ENCODE data around the gene SLC20A1. TPM values are rescaled to one million over a fixed set of nuclear protein-coding genes. Genes with fewer than 3 reads are reported as not detected.
"Not testable (repeated sequence)": the region's sequence is repeated elsewhere in the genome, so short reads cannot be mapped to it uniquely, and the experiment has no call there.

SLC20A1 gene
- total and polyA plus RNA-seq, 4 donors, result 33.0 to 47.2 (median 40.8) TPM

- WGBS (ENCODE audit: insufficient coverage), result 100% methylated on average over 4 of the region's 8 CpGs
- DNase-seq (ENCODE audit: low read depth in 4 of 6, low spot score in 6 of 6), result peak in 1 of 6 donors; percentile 45
- H3K4me1 ChIP-seq (ENCODE audit: control insufficient read depth, insufficient read depth, low read length), result peaks cover 2% of the 10 kb centered on the region
Measured at GRCh38 chr2:112701052-112701451, 55.3 kb downstream of the SLC20A1 start.

GRCh38 chr2:112703684-112704083 is 57.9 kb downstream of the SLC20A1 start:
- WGBS (ENCODE audit: insufficient coverage), result no CpG with 5 or more reads among the region's 2 CpGs
- no peaks in the 10 kb centered on the region for H3K27me3 ChIP-seq (ENCODE audit: control insufficient read depth, insufficient read depth, low read length)
- H3K27ac ChIP-seq (ENCODE audit: low read depth, low read length), result no peak overlapping the region
- H3K9me3 ChIP-seq (ENCODE audit: control insufficient read depth, insufficient read depth, low read length), result no peaks in the 10 kb centered on the region
- H3K4me1 ChIP-seq (ENCODE audit: control insufficient read depth, insufficient read depth, low read length), result peaks cover 2% of the 10 kb centered on the region
- no peak overlapping the region for H3K4me3 ChIP-seq (ENCODE audit: low read depth, low read length)
- DNase-seq (ENCODE audit: low read depth in 4 of 6, low spot score in 6 of 6), result no peak
- H3K36me3 ChIP-seq (ENCODE audit: control insufficient read depth, insufficient read depth, low read length), result no peaks in the 10 kb centered on the region

More at GRCh38 chr2:112701052-112701451, 55.3 kb downstream of the SLC20A1 start:
- Histone ChIP-seq H3K4me3 (ENCODE audit: low read depth, low read length) (no peak overlapping the region), H3K9me3 (ENCODE audit: control insufficient read depth, insufficient read depth, low read length) (no peaks in the 10 kb centered on the region), H3K27ac (ENCODE audit: low read depth, low read length) (no peak overlapping the region), H3K36me3 (ENCODE audit: control insufficient read depth, insufficient read depth, low read length) (no peaks in the 10 kb centered on the region), H3K27me3 (ENCODE audit: control insufficient read depth, insufficient read depth, low read length) (no peaks in the 10 kb centered on the region)

- Histone ChIP-seq H3K27ac (ENCODE audit: low read depth, low read length) (no peak overlapping the region), H3K4me3 (ENCODE audit: low read depth, low read length) (no peak overlapping the region), H3K4me1 (ENCODE audit: control insufficient read depth, insufficient read depth, low read length) (peaks cover 11% of the 10 kb centered on the region), H3K9me3 (ENCODE audit: control insufficient read depth, insufficient read depth, low read length) (no peaks in the 10 kb centered on the region), H3K27me3 (ENCODE audit: control insufficient read depth, insufficient read depth, low read length) (no peaks in the 10 kb centered on the region), H3K36me3 (ENCODE audit: control insufficient read depth, insufficient read depth, low read length) (no peaks in the 10 kb centered on the region)
- DNase-seq (ENCODE audit: low read depth in 4 of 6, low spot score in 6 of 6), result no peak
- 96% methylated on average over 4 of the region's 4 CpGs for WGBS (ENCODE audit: insufficient coverage)
Measured at GRCh38 chr2:112705575-112705974, 59.8 kb downstream of the SLC20A1 start.

DNA sequence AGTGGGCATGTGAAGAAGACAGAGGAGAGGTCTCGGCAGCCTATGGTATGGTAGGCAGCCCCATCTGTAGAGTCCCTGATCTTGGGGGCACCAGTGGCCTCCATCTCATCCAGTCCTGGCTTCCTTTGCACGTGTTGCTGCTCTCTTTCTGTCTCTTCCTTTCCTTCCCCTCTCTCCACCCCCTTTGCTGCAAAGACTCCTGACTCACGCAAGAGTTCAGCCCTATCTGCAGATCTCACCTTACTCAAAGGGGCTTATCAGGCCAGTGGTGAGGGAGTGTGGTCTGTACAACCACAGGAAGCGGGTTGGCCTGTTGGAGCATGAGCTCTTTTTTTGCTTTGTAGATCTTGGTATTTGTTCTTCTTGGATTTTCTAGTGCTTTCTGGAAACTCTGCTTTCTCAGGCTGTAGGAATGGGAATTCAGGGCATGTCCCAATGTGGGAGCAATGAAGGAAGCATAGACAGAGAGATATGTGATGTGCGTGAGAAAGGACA is 60.5 kb downstream of the SLC20A1 start:
- DNase-seq (ENCODE audit: low read depth in 4 of 6, low spot score in 6 of 6), result no peak
- Histone ChIP-seq H3K4me3 (ENCODE audit: low read depth, low read length) (no peak overlapping the region), H3K36me3 (ENCODE audit: control insufficient read depth, insufficient read depth, low read length) (no peaks in the 10 kb centered on the region), H3K4me1 (ENCODE audit: control insufficient read depth, insufficient read depth, low read length) (peaks cover 9% of the 10 kb centered on the region), H3K9me3 (ENCODE audit: control insufficient read depth, insufficient read depth, low read length) (no peaks in the 10 kb centered on the region), H3K27me3 (ENCODE audit: control insufficient read depth, insufficient read depth, low read length) (no peaks in the 10 kb centered on the region), H3K27ac (ENCODE audit: low read depth, low read length) (no peak overlapping the region)
- WGBS (ENCODE audit: insufficient coverage), result 77% methylated on average over 3 of the region's 5 CpGs

DNA sequence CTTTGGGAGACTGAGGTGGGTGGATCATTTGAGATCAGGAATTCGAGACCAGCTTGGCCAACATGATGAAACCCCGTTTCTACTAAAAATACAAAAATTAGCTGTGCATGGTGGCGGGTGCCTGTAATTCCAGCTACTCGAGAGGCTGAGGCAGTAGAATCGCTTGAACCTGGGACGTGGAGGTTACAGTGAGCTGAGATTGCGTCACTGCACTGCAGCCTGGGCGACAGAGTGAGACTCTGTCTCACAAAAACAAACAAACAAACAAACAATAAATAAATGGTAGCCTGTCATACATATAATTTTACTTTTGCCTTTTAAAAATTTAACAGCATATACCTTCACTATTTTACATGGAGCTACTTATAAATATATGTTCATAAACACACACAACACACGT is 61.2 kb downstream of the SLC20A1 start:
- not testable (repeated sequence) for H3K27ac ChIP-seq (ENCODE audit: low read depth, low read length); H3K36me3 ChIP-seq (ENCODE audit: control insufficient read depth, insufficient read depth, low read length); H3K9me3 ChIP-seq (ENCODE audit: control insufficient read depth, insufficient read depth, low read length); DNase-seq (ENCODE audit: low read depth in 4 of 6, low spot score in 6 of 6); H3K4me1 ChIP-seq (ENCODE audit: control insufficient read depth, insufficient read depth, low read length); H3K4me3 ChIP-seq (ENCODE audit: low read depth, low read length); H3K27me3 ChIP-seq (ENCODE audit: control insufficient read depth, insufficient read depth, low read length)
- WGBS (ENCODE audit: insufficient coverage), result no CpG with 5 or more reads among the region's 9 CpGs

GRCh38 chr2:112708968-112709367 is 63.2 kb downstream of the SLC20A1 start:
- 26% methylated on average over 6 of the region's 10 CpGs for WGBS (ENCODE audit: insufficient coverage)
- H3K4me1 ChIP-seq (ENCODE audit: control insufficient read depth, insufficient read depth, low read length), result peaks cover 9% of the 10 kb centered on the region
- no peak for DNase-seq (ENCODE audit: low read depth in 4 of 6, low spot score in 6 of 6)
- no peaks in the 10 kb centered on the region for H3K27me3 ChIP-seq (ENCODE audit: control insufficient read depth, insufficient read depth, low read length)
- H3K27ac ChIP-seq (ENCODE audit: low read depth, low read length), result no peak overlapping the region
- H3K9me3 ChIP-seq (ENCODE audit: control insufficient read depth, insufficient read depth, low read length), result no peaks in the 10 kb centered on the region
- no peak overlapping the region for H3K4me3 ChIP-seq (ENCODE audit: low read depth, low read length)
- no peaks in the 10 kb centered on the region for H3K36me3 ChIP-seq (ENCODE audit: control insufficient read depth, insufficient read depth, low read length)

DNA sequence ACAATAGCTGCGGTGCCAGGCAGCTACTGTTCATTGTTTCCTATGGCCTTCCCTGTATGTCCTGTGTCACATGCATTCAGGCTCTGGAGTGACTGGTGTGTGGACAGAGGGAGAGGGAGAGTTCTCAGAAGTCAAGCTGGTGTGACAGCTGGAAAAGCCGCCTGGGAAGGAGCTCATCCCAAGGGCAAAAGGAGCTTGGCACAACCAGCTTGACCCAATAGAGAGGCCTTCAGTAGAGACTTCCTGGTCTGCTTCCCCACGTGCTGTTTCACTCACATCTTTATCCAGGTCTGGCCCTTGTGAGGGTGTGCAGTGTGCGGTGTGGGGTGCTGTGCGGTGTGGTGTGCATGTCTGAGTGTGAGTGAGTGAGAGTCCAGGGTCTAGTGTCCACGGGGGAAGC is 64.0 kb downstream of the SLC20A1 start:
- 71% methylated on average over 1 of the region's 6 CpGs for WGBS (ENCODE audit: insufficient coverage)

DNA sequence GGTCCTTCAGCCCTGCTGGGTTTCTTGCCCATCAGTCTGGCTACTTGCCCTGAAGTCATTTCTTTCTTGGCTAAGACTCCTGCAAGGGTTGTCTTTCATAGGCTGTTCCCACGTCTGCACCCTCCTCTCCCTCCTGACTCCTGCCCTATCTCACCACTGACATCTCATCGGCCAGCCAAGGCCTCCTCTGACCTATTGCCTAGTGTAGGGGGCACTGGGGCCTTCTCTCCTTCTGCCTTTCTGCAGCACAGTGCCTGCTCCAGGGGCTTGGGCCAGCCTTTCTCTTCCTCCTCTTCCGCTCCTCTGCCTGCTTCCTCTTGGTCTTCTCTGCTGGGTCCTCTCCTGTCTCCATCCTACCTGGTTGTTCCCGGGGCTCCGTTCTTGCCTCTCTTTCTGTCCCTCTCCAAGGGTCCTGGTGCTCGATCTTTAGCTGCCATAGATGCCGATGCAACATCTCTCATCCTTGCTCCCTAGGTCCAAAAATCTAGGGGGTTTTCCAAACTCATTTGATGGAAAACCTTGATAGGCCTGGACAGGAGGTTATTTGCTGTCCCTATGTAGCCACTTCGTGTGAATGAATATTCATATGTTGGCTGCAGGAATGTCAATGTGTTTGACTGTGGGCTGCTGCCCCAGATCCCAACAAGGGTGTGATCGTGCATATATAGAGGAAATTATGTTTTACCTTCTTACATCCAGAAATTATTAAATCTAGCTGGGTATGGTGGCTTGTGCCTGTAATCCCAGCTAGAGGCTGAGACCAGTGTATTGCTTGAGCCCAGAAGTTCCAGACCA is 65.4 kb downstream of the SLC20A1 start:
- Histone ChIP-seq H3K4me1 (ENCODE audit: control insufficient read depth, insufficient read depth, low read length) (peaks cover 9% of the 10 kb centered on the region), H3K27ac (ENCODE audit: low read depth, low read length) (no peak overlapping the region), H3K36me3 (ENCODE audit: control insufficient read depth, insufficient read depth, low read length) (no peaks in the 10 kb centered on the region), H3K27me3 (ENCODE audit: control insufficient read depth, insufficient read depth, low read length) (no peaks in the 10 kb centered on the region), H3K9me3 (ENCODE audit: control insufficient read depth, insufficient read depth, low read length) (no peaks in the 10 kb centered on the region), H3K4me3 (ENCODE audit: low read depth, low read length) (no peak overlapping the region)
- no peak for DNase-seq (ENCODE audit: low read depth in 4 of 6, low spot score in 6 of 6)
- WGBS (ENCODE audit: insufficient coverage), result 84% methylated on average over 6 of the region's 9 CpGs

More for the DNA sequence above, 64.0 kb downstream of the SLC20A1 start:
- Histone ChIP-seq H3K9me3 (ENCODE audit: control insufficient read depth, insufficient read depth, low read length) (no peaks in the 10 kb centered on the region), H3K4me1 (ENCODE audit: control insufficient read depth, insufficient read depth, low read length) (peaks cover 9% of the 10 kb centered on the region), H3K4me3 (ENCODE audit: low read depth, low read length) (no peak overlapping the region), H3K36me3 (ENCODE audit: control insufficient read depth, insufficient read depth, low read length) (no peaks in the 10 kb centered on the region), H3K27me3 (ENCODE audit: control insufficient read depth, insufficient read depth, low read length) (no peaks in the 10 kb centered on the region), H3K27ac (ENCODE audit: low read depth, low read length) (no peak overlapping the region)
- DNase-seq (ENCODE audit: low read depth in 4 of 6, low spot score in 6 of 6), result no peak

- DNase-seq (ENCODE audit: low read depth in 4 of 6, low spot score in 6 of 6), result no peak
- WGBS (ENCODE audit: insufficient coverage), result 81% methylated on average over 2 of the region's 3 CpGs
Measured at GRCh38 chr2:112712465-112712864, 66.7 kb downstream of the SLC20A1 start.

More at GRCh38 chr2:112712465-112712864, 66.7 kb downstream of the SLC20A1 start:
- H3K9me3 ChIP-seq (ENCODE audit: control insufficient read depth, insufficient read depth, low read length), result no peaks in the 10 kb centered on the region
- H3K4me3 ChIP-seq (ENCODE audit: low read depth, low read length), result no peak overlapping the region
- H3K27me3 ChIP-seq (ENCODE audit: control insufficient read depth, insufficient read depth, low read length), result no peaks in the 10 kb centered on the region
- H3K36me3 ChIP-seq (ENCODE audit: control insufficient read depth, insufficient read depth, low read length), result no peaks in the 10 kb centered on the region
- peaks cover 9% of the 10 kb centered on the region for H3K4me1 ChIP-seq (ENCODE audit: control insufficient read depth, insufficient read depth, low read length)
- no peak overlapping the region for H3K27ac ChIP-seq (ENCODE audit: low read depth, low read length)

Measured in spinal cord (tissue), 10 donors.